Measurements from ENCODE around the gene PKP4. TPM values are rescaled to one million over a fixed set of nuclear protein-coding genes. Genes with fewer than 3 reads are reported as not detected.
A peak's percentile ranks its signal among the peaks of the same experiment; 100 is the strongest.
"Not testable (repeated sequence)": the region's sequence is repeated elsewhere in the genome, so short reads cannot be mapped to it uniquely, and the experiment has no call there.

PKP4 gene
- 112 TPM for total RNA-seq

GRCh38 chr2:158456309-158457066, at the start of gene PKP4, which contains the start of gene CCDC148:
Gene PKP4, plus strand, starts transcription at chr2:158456952. Its CDS starts 76,233 bp downstream, at chr2:158533185.
Gene CCDC148, minus strand, starts transcription at chr2:158456753. Its CDS starts 314 bp downstream, at chr2:158456439.
- peak; percentile 91 for DNase-seq

GRCh38 chr2:158407031-158407430, 49.7 kb upstream of the PKP4 start:
- DNase-seq = no peak

- no peak for DNase-seq
These were observed 46.6 kb upstream of the PKP4 start for GRCh38 chr2:158410132-158410531.

- no peak for DNase-seq
These were observed 45.0 kb upstream of the PKP4 start for GRCh38 chr2:158411748-158412147.

GRCh38 chr2:158412206-158412605, 44.5 kb upstream of the PKP4 start:
- DNase-seq = no peak

- DNase-seq = no peak
These were observed 43.2 kb upstream of the PKP4 start for GRCh38 chr2:158413581-158413980.

GRCh38 chr2:158414538-158414937, 42.2 kb upstream of the PKP4 start:
- DNase-seq = no peak

GRCh38 chr2:158432117-158432516, 24.6 kb upstream of the PKP4 start:
- no peak for DNase-seq

GRCh38 chr2:158433716-158434115, 23.0 kb upstream of the PKP4 start:
- not testable (repeated sequence) for DNase-seq

GRCh38 chr2:158439062-158439461, 17.7 kb upstream of the PKP4 start:
- not testable (repeated sequence) for DNase-seq

- DNase-seq = no peak
These were observed 13.1 kb upstream of the PKP4 start for GRCh38 chr2:158443606-158444005.

- DNase-seq = peak; percentile 83
These were observed 507 bp downstream of the PKP4 start for GRCh38 chr2:158457092-158457825.

GRCh38 chr2:158457826-158458616, 1.3 kb downstream of the PKP4 start:
- peak; percentile 74 for DNase-seq

GRCh38 chr2:158458617-158458920, 1.8 kb downstream of the PKP4 start:
- no peak for DNase-seq

GRCh38 chr2:158459161-158460003, 2.6 kb downstream of the PKP4 start:
- DNase-seq = no peak

- no peak for DNase-seq
These were observed 4.0 kb downstream of the PKP4 start for GRCh38 chr2:158460632-158461297.

- DNase-seq = no peak
These were observed 6.8 kb downstream of the PKP4 start for GRCh38 chr2:158463496-158464095.

- no peak for DNase-seq
These were observed 7.9 kb downstream of the PKP4 start for GRCh38 chr2:158464426-158465281.

GRCh38 chr2:158467248-158467647, 10.5 kb downstream of the PKP4 start:
- no peak for DNase-seq

GRCh38 chr2:158472829-158473228, 16.1 kb downstream of the PKP4 start:
- DNase-seq = not testable (repeated sequence)

All from occipital lobe (tissue), 2 donors.